ENCODE data around the gene DAB1. TPM values are rescaled to one million over a fixed set of nuclear protein-coding genes. Genes with fewer than 3 reads are reported as not detected.
A peak's percentile ranks its signal among the peaks of the same experiment; 100 is the strongest.
"Not testable (repeated sequence)": the region's sequence is repeated elsewhere in the genome, so short reads cannot be mapped to it uniquely, and the experiment has no call there.

Gene DAB1
- total RNA-seq, 6 donors from 2014 or later = 0.15 to 0.20 TPM; not detected in 4

DNA sequence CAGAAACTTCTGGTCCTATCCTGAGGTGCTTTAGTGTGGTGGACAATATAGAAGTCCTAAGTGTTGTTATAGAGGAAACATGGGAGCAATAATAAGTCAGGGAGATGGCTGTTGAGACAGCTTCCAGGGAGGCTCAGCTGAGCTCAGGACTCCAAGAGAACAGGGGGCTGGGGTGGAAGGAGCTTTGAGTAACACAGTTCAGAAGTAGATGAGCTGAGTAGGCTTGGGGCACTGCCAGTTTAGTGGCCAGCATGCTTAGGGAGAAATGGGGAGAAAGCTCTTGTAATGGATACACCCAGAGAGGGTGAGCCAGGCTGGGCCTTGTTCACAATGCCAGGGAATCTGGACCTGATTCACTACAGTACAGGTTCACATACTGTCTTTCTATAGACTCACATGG is 201.6 kb downstream of the DAB1 start:
- Histone ChIP-seq H3K27me3 (no peaks in the 10 kb centered on the region), H3K4me3 (no peak overlapping the region), H3K27ac (no peak overlapping the region), H3K4me1 (no peaks in the 10 kb centered on the region), H3K9me3 (no peaks in the 10 kb centered on the region), H3K36me3 (no peaks in the 10 kb centered on the region)
- no peak for DNase-seq
- ATAC-seq (ENCODE audit: low FRiP score in 2 of 2) = no peak
- TF ChIP-seq EP300 (IDR thresholded peaks at IDR 0.05) (no peak), POLR2A (IDR thresholded peaks at IDR 0.05) (no peak), POLR2AphosphoS5 (IDR thresholded peaks at IDR 0.05) (no peak)
- TF ChIP-seq, protein P1, sequence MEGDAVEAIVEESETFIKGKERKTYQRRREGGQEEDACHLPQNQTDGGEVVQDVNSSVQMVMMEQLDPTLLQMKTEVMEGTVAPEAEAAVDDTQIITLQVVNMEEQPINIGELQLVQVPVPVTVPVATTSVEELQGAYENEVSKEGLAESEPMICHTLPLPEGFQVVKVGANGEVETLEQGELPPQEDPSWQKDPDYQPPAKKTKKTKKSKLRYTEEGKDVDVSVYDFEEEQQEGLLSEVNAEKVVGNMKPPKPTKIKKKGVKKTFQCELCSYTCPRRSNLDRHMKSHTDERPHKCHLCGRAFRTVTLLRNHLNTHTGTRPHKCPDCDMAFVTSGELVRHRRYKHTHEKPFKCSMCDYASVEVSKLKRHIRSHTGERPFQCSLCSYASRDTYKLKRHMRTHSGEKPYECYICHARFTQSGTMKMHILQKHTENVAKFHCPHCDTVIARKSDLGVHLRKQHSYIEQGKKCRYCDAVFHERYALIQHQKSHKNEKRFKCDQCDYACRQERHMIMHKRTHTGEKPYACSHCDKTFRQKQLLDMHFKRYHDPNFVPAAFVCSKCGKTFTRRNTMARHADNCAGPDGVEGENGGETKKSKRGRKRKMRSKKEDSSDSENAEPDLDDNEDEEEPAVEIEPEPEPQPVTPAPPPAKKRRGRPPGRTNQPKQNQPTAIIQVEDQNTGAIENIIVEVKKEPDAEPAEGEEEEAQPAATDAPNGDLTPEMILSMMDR (IDR thresholded peaks at IDR 0.05) = no peak

DNA sequence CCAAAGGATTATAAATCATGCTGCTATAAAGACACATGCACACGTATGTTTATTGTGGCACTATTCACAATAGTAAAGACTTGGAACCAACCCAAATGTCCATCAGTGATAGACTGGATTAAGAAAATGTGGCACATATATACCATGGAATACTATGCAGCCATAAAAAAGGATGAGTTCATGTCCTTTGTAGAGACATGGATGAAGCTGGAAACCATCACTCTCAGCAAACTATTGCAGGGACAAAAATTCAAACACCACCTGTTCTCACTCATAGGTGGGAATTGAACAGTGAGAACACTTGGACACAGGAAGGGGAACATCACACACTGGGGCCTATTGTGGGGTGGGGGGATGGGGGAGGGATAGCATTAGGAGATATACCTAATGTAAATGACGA is 203.0 kb downstream of the DAB1 start:
- not testable (repeated sequence) for H3K4me3 ChIP-seq; H3K27me3 ChIP-seq; ATAC-seq (ENCODE audit: low FRiP score in 2 of 2); H3K36me3 ChIP-seq; H3K4me1 ChIP-seq; H3K9me3 ChIP-seq; H3K27ac ChIP-seq; DNase-seq
- 75 to 95% methylated on average over 1 of the region's 2 CpGs for WGBS, 2 donors

DNA sequence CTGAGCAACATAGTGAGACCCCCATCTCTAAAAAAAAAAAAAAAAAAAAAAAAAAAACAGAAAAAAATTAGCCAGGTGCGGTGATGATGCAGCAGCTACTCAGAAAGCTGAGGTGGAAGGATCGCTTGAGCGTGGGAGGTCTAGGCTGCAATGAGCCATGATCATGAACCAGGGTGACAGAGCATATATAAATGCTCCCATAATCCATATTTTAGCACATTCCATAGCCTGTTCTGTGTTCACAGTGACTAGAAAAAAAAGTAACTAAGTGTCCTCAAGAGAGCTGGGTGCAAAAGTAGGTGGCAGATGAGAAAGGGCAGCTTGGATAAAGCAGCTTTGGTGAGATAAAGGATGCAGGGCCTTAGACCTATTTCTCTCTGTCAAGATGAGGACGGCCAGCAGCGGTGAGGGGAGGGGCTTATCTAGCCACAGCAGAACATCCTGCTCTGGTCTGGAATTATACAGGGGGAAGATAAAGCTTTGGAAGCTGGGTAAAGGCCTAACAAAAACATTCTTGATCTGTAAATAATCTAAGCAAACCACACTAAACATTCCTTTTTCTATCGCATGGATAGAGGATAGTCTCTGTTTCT is 205.3 kb downstream of the DAB1 start:
- Histone ChIP-seq H3K27me3 (no peaks in the 10 kb centered on the region), H3K9me3 (no peaks in the 10 kb centered on the region), H3K27ac (no peak overlapping the region), H3K4me3 (no peak overlapping the region), H3K36me3 (no peaks in the 10 kb centered on the region), H3K4me1 (no peaks in the 10 kb centered on the region)
- TF ChIP-seq POLR2AphosphoS5 (IDR thresholded peaks at IDR 0.05) (peak in 1 of 2 donors; percentile 28), EP300 (IDR thresholded peaks at IDR 0.05) (no peak)
- TF ChIP-seq, protein P1 (IDR thresholded peaks at IDR 0.05) = no peak
- WGBS, 2 donors = 61 to 70% methylated on average over 6 of the region's 6 CpGs
- ATAC-seq (ENCODE audit: low FRiP score in 2 of 2) (no peak), DNase-seq (no peak)

GRCh38 chr1:57217905-57218304 is 206.0 kb downstream of the DAB1 start:
- no peaks in the 10 kb centered on the region for H3K36me3 ChIP-seq
- no peaks in the 10 kb centered on the region for H3K27me3 ChIP-seq
- TF ChIP-seq POLR2A (IDR thresholded peaks at IDR 0.05) = no peak
- TF ChIP-seq, protein P1 (IDR thresholded peaks at IDR 0.05) = no peak
- TF ChIP-seq POLR2AphosphoS5 (IDR thresholded peaks at IDR 0.05) = no peak
- no peak for TF ChIP-seq EP300 (IDR thresholded peaks at IDR 0.05)
- no peak overlapping the region for H3K27ac ChIP-seq
- no peak overlapping the region for H3K4me3 ChIP-seq
- 82 to 83% methylated on average over 7 of the region's 7 CpGs for WGBS, 2 donors
- ATAC-seq (ENCODE audit: low FRiP score in 2 of 2) (no peak), DNase-seq (no peak)
- no peaks in the 10 kb centered on the region for H3K9me3 ChIP-seq
- no peaks in the 10 kb centered on the region for H3K4me1 ChIP-seq

DNA sequence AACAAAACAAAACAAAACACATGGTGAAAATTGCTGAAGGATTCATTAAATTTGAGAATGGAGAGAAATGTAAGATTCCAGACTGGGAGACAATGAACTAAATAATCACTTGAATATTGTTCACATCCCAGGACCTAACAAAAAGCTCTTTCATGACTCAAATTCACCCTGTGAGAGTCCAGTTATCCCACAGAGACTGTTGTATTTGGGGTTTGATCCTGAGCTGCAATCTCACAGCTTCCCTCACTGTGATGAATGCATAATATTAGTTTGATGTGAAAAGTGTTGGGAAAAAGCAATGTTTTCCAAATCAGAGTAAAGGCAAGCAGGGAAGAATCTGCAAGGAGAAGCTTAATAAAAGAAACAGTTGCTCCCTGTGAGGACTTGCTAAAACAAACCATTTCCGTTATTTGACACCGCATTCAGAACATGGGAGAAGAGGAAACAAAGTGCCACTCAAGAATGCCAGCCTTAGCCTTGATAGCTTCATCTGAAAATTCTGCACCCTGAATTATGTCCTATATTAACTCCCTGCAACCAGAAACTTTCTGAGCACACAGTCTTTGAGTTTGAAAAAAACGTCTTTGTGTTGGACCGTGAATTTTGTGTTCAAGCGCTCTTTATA is 208.8 kb downstream of the DAB1 start:
- Histone ChIP-seq H3K36me3 (no peaks in the 10 kb centered on the region), H3K27ac (no peak overlapping the region), H3K27me3 (no peaks in the 10 kb centered on the region), H3K9me3 (no peaks in the 10 kb centered on the region), H3K4me1 (no peaks in the 10 kb centered on the region), H3K4me3 (no peak overlapping the region)
- no peak for ATAC-seq (ENCODE audit: low FRiP score in 2 of 2)
- TF ChIP-seq EP300 (IDR thresholded peaks at IDR 0.05) (no peak), POLR2A (IDR thresholded peaks at IDR 0.05) (no peak), POLR2AphosphoS5 (IDR thresholded peaks at IDR 0.05) (no peak)
- TF ChIP-seq, protein P1 (IDR thresholded peaks at IDR 0.05) = no peak
- no peak for DNase-seq
- 65 to 67% methylated on average over 5 of the region's 5 CpGs for WGBS, 2 donors

Measured in upper lobe of left lung (tissue), 6 donors.